ENCODE results near the gene CAPG.
"Not testable (repeated sequence)": the region's sequence is repeated elsewhere in the genome, so short reads cannot be mapped to it uniquely, and the experiment has no call there.

Gene CAPG

GRCh38 chr2:85419009-85419675, 9.0 kb upstream of the CAPG start:
- peak overlapping the region; percentile 83 for H3K4me3 ChIP-seq
- DNase-seq (ENCODE audit: low spot score), result no peak
- TF ChIP-seq CTCF (IDR thresholded peaks at IDR 0.05), result no peak
- peak overlapping the region; percentile 96 to 97 for H3K27ac ChIP-seq

GRCh38 chr2:85418132-85419008, 8.2 kb upstream of the CAPG start, which contains the start of gene SH2D6:
Gene SH2D6, plus strand, starts transcription at chr2:85418714. Its CDS starts 10,752 bp downstream, at chr2:85429466.
- Histone ChIP-seq H3K4me3 (peak within 1 kb of the TSS; percentile 83), H3K27ac (peak within 1 kb of the TSS; percentile 96 to 97)
- DNase-seq (ENCODE audit: low spot score), result peak; percentile 92
- no peak for TF ChIP-seq CTCF (IDR thresholded peaks at IDR 0.05)

GRCh38 chr2:85415980-85416650, 5.9 kb upstream of the CAPG start:
- TF ChIP-seq CTCF (IDR thresholded peaks at IDR 0.05), result no peak
- no peak for DNase-seq (ENCODE audit: low spot score)
- no peak overlapping the region for H3K27ac ChIP-seq
- H3K4me3 ChIP-seq, result no peak overlapping the region

GRCh38 chr2:85414761-85415553, 4.8 kb upstream of the CAPG start:
- DNase-seq (ENCODE audit: low spot score), result no peak
- H3K27ac ChIP-seq, result no peak overlapping the region
- TF ChIP-seq CTCF (IDR thresholded peaks at IDR 0.05), result no peak

GRCh38 chr2:85414421-85414759, 4.2 kb upstream of the CAPG start:
- Histone ChIP-seq H3K27ac (peak overlapping the region in 1 of 2 donors; percentile 51), H3K4me3 (peak overlapping the region; percentile 70)
- DNase-seq (ENCODE audit: low spot score), result not testable (repeated sequence)

More at GRCh38 chr2:85414761-85415553, 4.8 kb upstream of the CAPG start:
- H3K4me3 ChIP-seq, result no peak overlapping the region

GRCh38 chr2:85413592-85414420, 3.6 kb upstream of the CAPG start:
- Histone ChIP-seq H3K27ac (peak overlapping the region; percentile 5 to 51), H3K4me3 (peak overlapping the region; percentile 70)
- TF ChIP-seq CTCF (IDR thresholded peaks at IDR 0.05), result no peak
- DNase-seq (ENCODE audit: low spot score), result no peak
